Endothelial cell (in vitro differentiated cells): ENCODE data around the gene FAAP100. TPM values are rescaled to one million over a fixed set of nuclear protein-coding genes. Genes with fewer than 3 reads are reported as not detected.

Experiments
- DNase-seq: peaks from one replicate; pipeline ENCODE4 v3.0.0; 2021; ENCODE audit warnings: low spot score
- H3K27ac Mint-ChIP-seq: one replicate; pipeline ENCODE4 v1.8.0; 2021; ENCODE audit warnings: mixed read lengths, inconsistent platforms; ENCODE audit not compliant: unreplicated experiment
- H3K27me3 Mint-ChIP-seq: one replicate; pipeline ENCODE4 v1.8.0; 2021; ENCODE audit warnings: mild to moderate bottlenecking, moderate library complexity, mixed read lengths, inconsistent platforms; ENCODE audit not compliant: unreplicated experiment
- H3K36me3 Mint-ChIP-seq: one replicate; pipeline ENCODE4 v1.8.0; 2021; ENCODE audit warnings: mild to moderate bottlenecking, low read depth, mixed read lengths, inconsistent platforms; ENCODE audit not compliant: unreplicated experiment
- H3K4me1 Mint-ChIP-seq: one replicate; pipeline ENCODE4 v1.8.0; 2021; ENCODE audit warnings: mild to moderate bottlenecking, mixed read lengths, inconsistent platforms; ENCODE audit not compliant: unreplicated experiment
- H3K4me3 Mint-ChIP-seq: one replicate; pipeline ENCODE4 v1.8.0; 2021; ENCODE audit warnings: mild to moderate bottlenecking, mixed read lengths, inconsistent platforms; ENCODE audit not compliant: unreplicated experiment
- H3K9me3 Mint-ChIP-seq: one replicate; pipeline ENCODE4 v1.8.0; 2021; ENCODE audit warnings: mixed read lengths, inconsistent platforms; ENCODE audit not compliant: unreplicated experiment
- total RNA-seq: library from RNA; stranded (reverse); fragmentation: NEBNext Ultra II Directional; extraction: Animal tissue kit (Norgen Biotek cat#: 25700); gene quantifications from one replicate; pipeline ENCODE4 v1.2.1, GENCODE V29; 2021; ENCODE audit not compliant: unreplicated experiment
- TF ChIP-seq, protein P1 (sequence below): fragments of 200-600 bp; sonication (generic); IDR thresholded peaks from one replicate; pipeline ENCODE4 v1.5.0; 2021; ENCODE audit warnings: antibody characterized with exemption; ENCODE audit not compliant: unreplicated experiment

FAAP100 gene
- total RNA-seq, 1 donor from 2014 or later, result 40.6 TPM

DNA sequence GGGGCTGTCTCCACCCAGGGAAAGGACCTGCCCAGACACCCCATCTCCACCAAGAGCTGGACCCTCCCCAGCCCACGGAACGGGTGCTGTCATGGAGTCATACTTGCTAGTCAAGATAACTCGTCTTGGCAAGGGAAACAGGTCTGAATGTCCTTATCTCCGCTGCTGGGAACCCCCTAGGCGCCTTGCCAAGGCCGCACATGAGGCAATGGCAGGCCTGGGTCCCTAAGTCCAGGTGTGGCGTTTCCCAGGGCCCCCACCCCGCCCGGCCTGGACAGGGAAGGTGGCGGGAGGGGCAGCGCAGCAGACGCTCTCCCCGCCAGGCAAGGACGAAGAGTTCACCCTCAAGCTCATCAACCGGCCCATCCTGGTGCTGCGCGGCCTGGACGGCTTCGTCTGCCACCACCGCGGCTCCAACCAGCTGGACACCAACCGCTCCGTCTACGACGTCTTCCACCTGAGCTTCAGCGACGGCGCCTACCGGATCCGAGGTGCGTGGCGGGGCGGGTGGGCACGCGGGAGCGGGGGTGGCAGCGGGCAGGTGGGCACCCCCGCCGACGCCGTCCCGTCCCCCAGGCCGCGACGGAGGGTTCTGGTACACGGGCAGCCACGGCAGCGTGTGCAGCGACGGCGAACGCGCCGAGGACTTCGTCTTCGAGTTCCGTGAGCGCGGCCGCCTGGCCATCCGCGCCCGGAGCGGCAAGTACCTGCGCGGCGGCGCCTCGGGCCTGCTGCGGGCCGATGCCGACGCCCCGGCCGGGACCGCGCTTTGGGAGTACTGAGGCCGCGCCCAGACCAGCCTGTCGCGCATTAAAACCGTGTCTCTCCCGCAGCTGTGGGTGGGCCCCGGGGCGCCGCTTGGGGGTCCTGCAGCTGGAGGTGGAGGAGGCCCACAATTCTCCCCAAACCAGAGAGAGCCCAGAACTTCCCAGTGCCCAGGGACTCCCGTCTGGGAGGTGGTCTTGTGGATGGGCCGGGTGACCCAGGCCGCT is 15.6 kb downstream of the FAAP100 start:
- DNase-seq, result no peak
- Mint-ChIP-seq H3K4me3 (no peak overlapping the region), H3K36me3 (no peaks in the 10 kb centered on the region), H3K27ac (no peak overlapping the region), H3K4me1 (no peaks in the 10 kb centered on the region), H3K9me3 (no peaks in the 10 kb centered on the region), H3K27me3 (peaks cover 13% of the 10 kb centered on the region)
- TF ChIP-seq, protein P1, sequence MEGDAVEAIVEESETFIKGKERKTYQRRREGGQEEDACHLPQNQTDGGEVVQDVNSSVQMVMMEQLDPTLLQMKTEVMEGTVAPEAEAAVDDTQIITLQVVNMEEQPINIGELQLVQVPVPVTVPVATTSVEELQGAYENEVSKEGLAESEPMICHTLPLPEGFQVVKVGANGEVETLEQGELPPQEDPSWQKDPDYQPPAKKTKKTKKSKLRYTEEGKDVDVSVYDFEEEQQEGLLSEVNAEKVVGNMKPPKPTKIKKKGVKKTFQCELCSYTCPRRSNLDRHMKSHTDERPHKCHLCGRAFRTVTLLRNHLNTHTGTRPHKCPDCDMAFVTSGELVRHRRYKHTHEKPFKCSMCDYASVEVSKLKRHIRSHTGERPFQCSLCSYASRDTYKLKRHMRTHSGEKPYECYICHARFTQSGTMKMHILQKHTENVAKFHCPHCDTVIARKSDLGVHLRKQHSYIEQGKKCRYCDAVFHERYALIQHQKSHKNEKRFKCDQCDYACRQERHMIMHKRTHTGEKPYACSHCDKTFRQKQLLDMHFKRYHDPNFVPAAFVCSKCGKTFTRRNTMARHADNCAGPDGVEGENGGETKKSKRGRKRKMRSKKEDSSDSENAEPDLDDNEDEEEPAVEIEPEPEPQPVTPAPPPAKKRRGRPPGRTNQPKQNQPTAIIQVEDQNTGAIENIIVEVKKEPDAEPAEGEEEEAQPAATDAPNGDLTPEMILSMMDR, result no peak

DNA sequence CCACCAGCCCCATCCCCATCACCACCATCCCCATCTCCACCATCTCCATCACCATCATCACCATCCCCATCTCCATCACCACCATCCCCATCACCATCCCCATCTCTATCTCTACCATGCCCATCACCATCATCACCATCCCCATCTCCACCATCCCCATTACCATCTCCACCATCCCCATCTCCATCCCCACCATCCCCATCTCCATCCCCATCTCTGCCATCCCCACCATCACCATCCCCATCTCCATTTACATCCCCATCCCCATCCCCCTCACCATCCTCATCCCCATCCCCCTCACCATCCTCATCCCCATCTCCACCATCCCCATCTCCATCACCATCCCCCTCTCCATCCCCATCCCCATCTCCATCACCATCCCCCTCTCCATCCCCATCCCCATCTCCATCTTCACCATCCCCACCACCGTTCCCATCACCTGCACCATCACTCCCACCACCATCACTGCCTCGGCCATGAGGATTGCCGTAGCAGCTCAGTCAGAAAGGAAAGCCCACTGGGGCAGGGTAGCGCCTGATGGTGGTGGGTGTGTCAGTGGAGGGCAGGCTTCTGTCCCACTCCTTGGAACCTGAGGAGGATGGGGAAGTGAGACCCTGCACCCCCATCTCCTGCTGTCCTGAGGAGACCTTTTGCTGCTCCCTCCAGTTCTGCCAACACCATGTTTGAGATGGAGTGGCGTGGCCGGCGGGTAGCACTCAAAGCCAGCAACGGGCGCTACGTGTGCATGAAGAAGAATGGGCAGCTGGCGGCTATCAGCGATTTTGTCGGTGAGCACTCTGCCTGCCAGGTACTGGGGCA is 16.5 kb downstream of the FAAP100 start:
- DNase-seq, result no peak
- Mint-ChIP-seq H3K4me3 (no peak overlapping the region), H3K27me3 (peaks cover 9% of the 10 kb centered on the region), H3K4me1 (no peaks in the 10 kb centered on the region), H3K36me3 (no peaks in the 10 kb centered on the region), H3K9me3 (no peaks in the 10 kb centered on the region), H3K27ac (no peak overlapping the region)
- TF ChIP-seq, protein P1, result no peak

DNA sequence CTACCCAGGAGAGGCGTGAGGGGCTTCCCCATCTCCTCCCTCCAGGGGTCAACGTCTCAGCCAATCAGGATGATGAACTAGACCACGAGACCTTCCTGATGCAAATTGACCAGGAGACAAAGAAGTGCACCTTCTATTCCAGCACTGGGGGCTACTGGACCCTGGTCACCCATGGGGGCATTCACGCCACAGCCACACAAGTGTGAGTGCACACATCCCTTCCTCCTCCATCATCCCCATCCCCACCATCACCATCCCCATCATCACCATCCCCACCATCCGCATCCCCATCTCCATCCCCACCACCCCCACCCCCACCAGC is 17.2 kb downstream of the FAAP100 start:
- Mint-ChIP-seq H3K9me3 (no peaks in the 10 kb centered on the region), H3K4me3 (no peak overlapping the region), H3K36me3 (no peaks in the 10 kb centered on the region), H3K27ac (no peak overlapping the region), H3K4me1 (no peaks in the 10 kb centered on the region), H3K27me3 (peaks cover 9% of the 10 kb centered on the region)
- DNase-seq, result no peak
- TF ChIP-seq, protein P1, result no peak

DNA sequence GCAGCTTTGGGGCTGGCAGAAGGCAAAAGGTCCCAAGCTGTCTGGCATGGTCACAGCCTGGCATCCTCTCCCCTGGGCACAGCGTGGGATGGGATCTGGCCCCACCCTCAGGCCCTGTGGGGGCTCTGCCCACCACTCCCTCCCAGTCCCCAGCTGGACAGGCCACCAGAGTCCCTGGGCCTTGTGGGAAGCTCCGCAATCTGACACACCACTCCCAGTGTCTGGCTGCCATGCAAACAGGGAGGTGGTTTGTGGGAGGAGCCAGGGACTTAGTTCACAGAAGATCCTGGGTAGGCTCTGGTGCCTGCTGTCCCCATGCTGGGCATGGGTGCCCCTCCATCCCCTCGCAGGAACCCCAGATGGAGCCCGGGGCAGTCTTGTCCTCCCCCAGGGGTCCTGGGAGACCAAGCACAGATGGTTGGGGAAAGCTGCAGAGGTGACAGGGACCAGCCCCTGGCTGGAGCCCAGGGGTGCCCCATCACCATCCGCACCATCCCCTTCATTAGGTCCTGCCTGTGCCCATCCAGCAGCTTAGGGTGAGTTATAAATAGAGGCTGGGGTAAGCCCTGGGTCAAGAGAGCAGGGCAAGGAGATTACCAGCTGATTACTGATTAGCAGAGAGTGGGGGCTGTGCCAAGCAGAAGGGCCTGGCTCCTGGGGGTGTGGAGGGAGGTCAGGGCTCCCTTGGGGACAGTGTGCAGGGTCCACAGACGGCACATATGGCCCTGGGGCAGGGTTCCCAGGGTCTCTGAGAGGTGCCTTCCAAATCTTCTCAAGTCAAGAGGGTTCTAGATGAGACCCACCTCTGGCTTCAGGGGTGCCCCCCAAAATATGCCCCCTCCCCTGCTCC is 17.8 kb downstream of the FAAP100 start:
- H3K9me3 Mint-ChIP-seq, result no peaks in the 10 kb centered on the region
- no peak overlapping the region for H3K4me3 Mint-ChIP-seq
- no peak overlapping the region for H3K27ac Mint-ChIP-seq
- no peaks in the 10 kb centered on the region for H3K4me1 Mint-ChIP-seq
- no peak for DNase-seq
- peaks cover 9% of the 10 kb centered on the region for H3K27me3 Mint-ChIP-seq
- no peaks in the 10 kb centered on the region for H3K36me3 Mint-ChIP-seq
- TF ChIP-seq, protein P1, result no peak
